Measurements from ENCODE around the gene TMED6. TPM values are rescaled to one million over a fixed set of nuclear protein-coding genes. Genes with fewer than 3 reads are reported as not detected.

The TMED6 gene
- total and polyA plus RNA-seq, 2 donors from 2014 or later = 2.6 to 11.5 TPM

GRCh38 chr16:69318177-69318910 lies 33.2 kb downstream of the TMED6 start:
- peaks cover 0 to 6% (median 3%) of the 10 kb centered on the region in 3 donors for H3K4me1 ChIP-seq (ENCODE audit: control insufficient read depth in 2 of 3, insufficient read depth in 2 of 3, low read depth in 1 of 3, low read length in 3 of 3)
- peaks cover 7 to 60% (median 50%) of the 10 kb centered on the region in 3 donors for H3K36me3 ChIP-seq (ENCODE audit: control insufficient read depth in 2 of 3, insufficient read depth in 3 of 3, low read length in 3 of 3)
- no peaks in the 10 kb centered on the region for H3K27me3 ChIP-seq (ENCODE audit: control insufficient read depth, insufficient read depth, low read length)
- intact Hi-C loops (cut with DNase I) = no loop called here
- no peak overlapping the region for H3K4me3 ChIP-seq (ENCODE audit: low read length in 3 of 3)
- H3K27ac ChIP-seq (ENCODE audit: low read depth in 2 of 2, low read length in 2 of 2) = no peak overlapping the region
- H3K9ac ChIP-seq (ENCODE audit: low read length in 3 of 3) = no peak overlapping the region
- no peak for TF ChIP-seq CTCF (IDR thresholded peaks at IDR 0.05; ENCODE audit: borderline replicate concordance, extremely low read depth, insufficient read depth)
- DNase-seq = no peak
- no peaks in the 10 kb centered on the region for H3K9me3 ChIP-seq (ENCODE audit: control insufficient read depth in 2 of 3, insufficient read depth in 1 of 3, low read length in 3 of 3)
- no peak for FAIRE-seq

GRCh38 chr16:69316595-69317034 lies 35.0 kb downstream of the TMED6 start:
- intact Hi-C loops (cut with DNase I) = no loop called here
- no peak overlapping the region for H3K9ac ChIP-seq (ENCODE audit: low read length in 3 of 3)
- H3K27me3 ChIP-seq (ENCODE audit: control insufficient read depth, insufficient read depth, low read length) = no peaks in the 10 kb centered on the region
- FAIRE-seq (no peak), DNase-seq (no peak)
- peaks cover 4 to 50% (median 41%) of the 10 kb centered on the region in 3 donors for H3K36me3 ChIP-seq (ENCODE audit: control insufficient read depth in 2 of 3, insufficient read depth in 3 of 3, low read length in 3 of 3)
- no peak overlapping the region for H3K27ac ChIP-seq (ENCODE audit: low read depth in 2 of 2, low read length in 2 of 2)
- H3K9me3 ChIP-seq (ENCODE audit: control insufficient read depth in 2 of 3, insufficient read depth in 1 of 3, low read length in 3 of 3) = no peaks in the 10 kb centered on the region
- H3K4me3 ChIP-seq (ENCODE audit: low read length in 3 of 3) = no peak overlapping the region
- peaks cover 0 to 6% (median 2%) of the 10 kb centered on the region in 3 donors for H3K4me1 ChIP-seq (ENCODE audit: control insufficient read depth in 2 of 3, insufficient read depth in 2 of 3, low read depth in 1 of 3, low read length in 3 of 3)
- TF ChIP-seq CTCF (IDR thresholded peaks at IDR 0.05; ENCODE audit: borderline replicate concordance, extremely low read depth, insufficient read depth) = no peak

- no peak for FAIRE-seq
- no peak overlapping the region for H3K4me3 ChIP-seq (ENCODE audit: low read length in 3 of 3)
- H3K36me3 ChIP-seq (ENCODE audit: control insufficient read depth in 2 of 3, insufficient read depth in 3 of 3, low read length in 3 of 3) = peaks cover 4 to 41% (median 33%) of the 10 kb centered on the region in 3 donors
- peaks cover 0 to 7% (median 2%) of the 10 kb centered on the region in 3 donors for H3K4me1 ChIP-seq (ENCODE audit: control insufficient read depth in 2 of 3, insufficient read depth in 2 of 3, low read depth in 1 of 3, low read length in 3 of 3)
- H3K9ac ChIP-seq (ENCODE audit: low read length in 3 of 3) = no peak overlapping the region
- no peak for DNase-seq
- no peaks in the 10 kb centered on the region for H3K9me3 ChIP-seq (ENCODE audit: control insufficient read depth in 2 of 3, insufficient read depth in 1 of 3, low read length in 3 of 3)
- no peak overlapping the region for H3K27ac ChIP-seq (ENCODE audit: low read depth in 2 of 2, low read length in 2 of 2)
- intact Hi-C loops (cut with DNase I) = no loop called here
- no peaks in the 10 kb centered on the region for H3K27me3 ChIP-seq (ENCODE audit: control insufficient read depth, insufficient read depth, low read length)
- TF ChIP-seq CTCF (IDR thresholded peaks at IDR 0.05; ENCODE audit: borderline replicate concordance, extremely low read depth, insufficient read depth) = no peak
These were observed 35.9 kb downstream of the TMED6 start for GRCh38 chr16:69315486-69316311.

All from kidney (tissue), 14 donors.